Activated CD4-positive, alpha-beta T cell treated with anti-CD3 and anti-CD28 coated beads for 36 hours (primary cell): ENCODE results near the gene CXCL11. TPM values are rescaled to one million over a fixed set of nuclear protein-coding genes. Genes with fewer than 3 reads are reported as not detected.

Experiments
- ATAC-seq: fragments of 200-7000 bp; cut with Tn5 transposase; one replicate; pipeline ENCODE4 v1.10.0; 2021; ENCODE audit warnings: mild to moderate bottlenecking, moderate library complexity
- CTCF ChIA-PET: fragments of 350-600 bp; sonication (Branson Sonifier 250); formaldehyde crosslinking; loops from one replicate; lab custom pipeline; 2021; ENCODE audit warnings: antibody characterized with exemption; lab: Charles Lee
- POLR2A ChIA-PET: fragments of 350-600 bp; sonication (Branson Sonifier 250); formaldehyde crosslinking; loops from one replicate; lab custom pipeline; 2021; ENCODE audit warnings: antibody characterized with exemption, inconsistent platforms; lab: Charles Lee
- DNase-seq: peaks from one replicate; pipeline ENCODE4 v3.0.0-alpha.2; 2020
- H3K27ac Mint-ChIP-seq: one replicate; pipeline ENCODE4 v1.8.0; 2021; ENCODE audit warnings: mixed read lengths
- H3K27me3 Mint-ChIP-seq: one replicate; pipeline ENCODE4 v1.8.0; 2021; ENCODE audit warnings: mixed read lengths
- H3K36me3 Mint-ChIP-seq: one replicate; pipeline ENCODE4 v1.8.0; 2021; ENCODE audit warnings: low read depth, mixed read lengths
- H3K4me1 Mint-ChIP-seq: one replicate; pipeline ENCODE4 v1.8.0; 2021; ENCODE audit warnings: mixed read lengths
- H3K4me3 Mint-ChIP-seq: one replicate; pipeline ENCODE4 v1.8.0; 2021; ENCODE audit warnings: mild to moderate bottlenecking, moderate library complexity, mixed read lengths
- H3K9me3 Mint-ChIP-seq: one replicate; pipeline ENCODE4 v1.8.0; 2021; ENCODE audit warnings: low read depth, mixed read lengths
- intact Hi-C, 2 experiments: fragments of 100-400 bp; cut with DNase I in 1 of 2; cut with micrococcal nuclease in 1 of 2; formaldehyde crosslinking; loops; one replicate each; pipeline versions ENCODE4 v1.14.2 to v1.15.1; 2022 to 2024; cut with DNase I, micrococcal nuclease
- total RNA-seq, 2 experiments: library from RNA; stranded (reverse); gene quantifications; one replicate each; pipeline ENCODE4 v1.2.3, GENCODE V29; 2021

CXCL11 gene
- total RNA-seq = under 1 TPM in 1 of 2 experiments, not detected in 1; 0.14 TPM

GRCh38 chr4:76035799-76036380, at the start of gene CXCL11:
TSS of gene CXCL11 (minus strand) at chr4:76036070. CDS start at chr4:76035987, 83 bp downstream.
- Mint-ChIP-seq H3K27ac (no peak within 1 kb of the TSS), H3K27me3 (peaks cover 4% of the 10 kb centered on the region), H3K9me3 (no peaks in the 10 kb centered on the region), H3K4me1 (no peaks in the 10 kb centered on the region), H3K4me3 (no peak within 1 kb of the TSS), H3K36me3 (no peaks in the 10 kb centered on the region)
- intact Hi-C loops = no loop called here
- DNase-seq (no peak), ATAC-seq (no peak)
- ChIA-PET POLR2A (no interaction called here), CTCF (interaction anchor here (1.3 to 1.4 kb wide), 3 partner anchors 18 to 40 kb away, joined by 4 to 6 read pairs (median 6); no protein-coding TSS in a partner anchor)

GRCh38 chr4:76084542-76084941, 48.7 kb upstream of the CXCL11 start:
- Mint-ChIP-seq H3K4me1 (no peaks in the 10 kb centered on the region), H3K36me3 (no peaks in the 10 kb centered on the region), H3K27ac (no peak overlapping the region), H3K9me3 (no peaks in the 10 kb centered on the region), H3K27me3 (peaks cover 10% of the 10 kb centered on the region), H3K4me3 (no peak overlapping the region)
- intact Hi-C loops = no loop called here
- DNase-seq (no peak), ATAC-seq (no peak)
- ChIA-PET CTCF (interaction anchor here (1.2 to 2.2 kb wide), 6 partner anchors 11 to 100 kb away, joined by 3 to 7 read pairs (median 4); no protein-coding TSS in a partner anchor), POLR2A (no interaction called here)

- Mint-ChIP-seq H3K4me3 (no peak overlapping the region), H3K9me3 (no peaks in the 10 kb centered on the region), H3K36me3 (no peaks in the 10 kb centered on the region), H3K27me3 (peaks cover 14% of the 10 kb centered on the region), H3K4me1 (no peaks in the 10 kb centered on the region), H3K27ac (no peak overlapping the region)
- intact Hi-C loops = no loop called here
- ATAC-seq (no peak), DNase-seq (no peak)
- CTCF ChIA-PET = interaction anchor here (1.2 to 2.0 kb wide), 5 partner anchors 12 to 187 kb away, joined by 3 to 7 read pairs (median 3); no protein-coding TSS in a partner anchor
- POLR2A ChIA-PET = no interaction called here
Observed at GRCh38 chr4:76083386-76083988, 47.6 kb upstream of the CXCL11 start.

GRCh38 chr4:76078033-76078613, 42.3 kb upstream of the CXCL11 start:
- DNase-seq (no peak), ATAC-seq (no peak)
- POLR2A ChIA-PET = no interaction called here
- H3K4me3 Mint-ChIP-seq = no peak overlapping the region
- no peak overlapping the region for H3K27ac Mint-ChIP-seq
- H3K27me3 Mint-ChIP-seq = peaks cover 4% of the 10 kb centered on the region
- no peaks in the 10 kb centered on the region for H3K36me3 Mint-ChIP-seq
- intact Hi-C loops = no loop called here
- H3K4me1 Mint-ChIP-seq = peaks cover 2% of the 10 kb centered on the region
- H3K9me3 Mint-ChIP-seq = no peaks in the 10 kb centered on the region
- CTCF ChIA-PET = interaction anchor here (0.8 to 1.4 kb wide), 3 partner anchors 8 to 82 kb away, joined by 3 to 4 read pairs (median 3); no protein-coding TSS in a partner anchor

GRCh38 chr4:76074993-76075600, 39.2 kb upstream of the CXCL11 start:
- ATAC-seq (no peak), DNase-seq (no peak)
- Mint-ChIP-seq H3K4me3 (no peak overlapping the region), H3K9me3 (no peaks in the 10 kb centered on the region), H3K36me3 (no peaks in the 10 kb centered on the region), H3K27me3 (peaks cover 4% of the 10 kb centered on the region), H3K4me1 (peaks cover 2% of the 10 kb centered on the region), H3K27ac (no peak overlapping the region)
- ChIA-PET CTCF (interaction anchor here (1.0 to 2.2 kb wide), 3 partner anchors 17 to 79 kb away, joined by 3 to 8 read pairs (median 3); no protein-coding TSS in a partner anchor), POLR2A (interaction anchor here (0.6 kb wide), 1 partner anchor 45 kb away, joined by 4 read pairs; no protein-coding TSS in a partner anchor)
- intact Hi-C loops = no loop called here

- no peak for ATAC-seq
- Mint-ChIP-seq H3K9me3 (no peaks in the 10 kb centered on the region), H3K27me3 (peaks cover 2% of the 10 kb centered on the region), H3K4me3 (no peak within 1 kb of the TSS), H3K36me3 (no peaks in the 10 kb centered on the region), H3K4me1 (peaks cover 2% of the 10 kb centered on the region), H3K27ac (no peak within 1 kb of the TSS)
- intact Hi-C loops = no loop called here
- ChIA-PET CTCF (interaction anchor here (0.7 to 2.2 kb wide), 5 partner anchors 17 to 429 kb away, joined by 3 to 8 read pairs (median 3); no protein-coding TSS in a partner anchor), POLR2A (interaction anchor here (0.6 kb wide), 1 partner anchor 46 kb away, joined by 4 read pairs; no protein-coding TSS in a partner anchor)
- no peak for DNase-seq
Observed at GRCh38 chr4:76074468-76074867, 38.6 kb upstream of the CXCL11 start, which contains the start of gene ART3. TSS of gene ART3 (plus strand) at chr4:76074709. CDS start at chr4:76075890, 1,181 bp downstream.

GRCh38 chr4:76072760-76073159, 36.9 kb upstream of the CXCL11 start:
- H3K27ac Mint-ChIP-seq = no peak overlapping the region
- H3K4me1 Mint-ChIP-seq = peaks cover 2% of the 10 kb centered on the region
- no peak overlapping the region for H3K4me3 Mint-ChIP-seq
- ChIA-PET POLR2A (no interaction called here), CTCF (no interaction called here)
- no peaks in the 10 kb centered on the region for H3K36me3 Mint-ChIP-seq
- intact Hi-C loops = no loop called here
- ATAC-seq (no peak), DNase-seq (no peak)
- no peaks in the 10 kb centered on the region for H3K27me3 Mint-ChIP-seq
- H3K9me3 Mint-ChIP-seq = no peaks in the 10 kb centered on the region

- Mint-ChIP-seq H3K9me3 (no peaks in the 10 kb centered on the region), H3K4me3 (no peak overlapping the region), H3K27me3 (peaks cover 2% of the 10 kb centered on the region), H3K36me3 (no peaks in the 10 kb centered on the region), H3K4me1 (no peaks in the 10 kb centered on the region), H3K27ac (no peak overlapping the region)
- ATAC-seq = peak; percentile 88
- intact Hi-C loops = loop anchor here (1.0 to 5.0 kb wide), 5 partner anchors 72 to 172 kb away; no protein-coding TSS in a partner anchor
- ChIA-PET POLR2A (no interaction called here), CTCF (interaction anchor here (1.0 to 3.6 kb wide), 6 partner anchors 19 to 75 kb away, joined by 3 to 46 read pairs (median 4); partner anchors contain the start of gene SDAD1)
- peak; percentile 87 for DNase-seq
Observed at GRCh38 chr4:76067652-76068286, 31.9 kb upstream of the CXCL11 start.

GRCh38 chr4:76066546-76066945, 30.7 kb upstream of the CXCL11 start:
- Mint-ChIP-seq H3K27ac (no peak overlapping the region), H3K9me3 (no peaks in the 10 kb centered on the region), H3K4me1 (peaks cover 5% of the 10 kb centered on the region), H3K36me3 (no peaks in the 10 kb centered on the region), H3K4me3 (no peak overlapping the region), H3K27me3 (peaks cover 5% of the 10 kb centered on the region)
- intact Hi-C loops = loop anchor here in 1 of 2 experiments (5.0 kb wide), 2 partner anchors 149 to 169 kb away; no protein-coding TSS in a partner anchor
- CTCF ChIA-PET = interaction anchor here (0.7 to 3.6 kb wide), 6 partner anchors 20 to 111 kb away, joined by 3 to 46 read pairs (median 4); partner anchors contain the start of gene SDAD1
- POLR2A ChIA-PET = interaction anchor here (0.5 kb wide), 1 partner anchor 34 kb away, joined by 4 read pairs; no protein-coding TSS in a partner anchor
- DNase-seq (no peak), ATAC-seq (no peak)

- ATAC-seq (no peak), DNase-seq (no peak)
- Mint-ChIP-seq H3K4me3 (no peak overlapping the region), H3K27ac (no peak overlapping the region), H3K27me3 (peaks cover 17% of the 10 kb centered on the region), H3K9me3 (no peaks in the 10 kb centered on the region), H3K36me3 (no peaks in the 10 kb centered on the region), H3K4me1 (peaks cover 47% of the 10 kb centered on the region)
- intact Hi-C loops = no loop called here
- CTCF ChIA-PET = interaction anchor here (1.1 to 4.9 kb wide), 6 partner anchors 7 to 145 kb away, joined by 3 to 55 read pairs (median 8); no protein-coding TSS in a partner anchor
- POLR2A ChIA-PET = no interaction called here
Observed at GRCh38 chr4:76061982-76062381, 26.1 kb upstream of the CXCL11 start.
